Osteoblast (primary cell): ENCODE data around the gene TMEM272. TPM values are rescaled to one million over a fixed set of nuclear protein-coding genes. Genes with fewer than 3 reads are reported as not detected.

Experiments
- DNase-seq: peaks from one replicate; pipeline ENCODE4 v3.0.0; 2011; ENCODE audit warnings: low spot score, mixed read lengths; ENCODE audit not compliant: insufficient read length; ENCODE audit errors: missing footprints
- H2AFZ ChIP-seq: 2 replicates; pipeline ENCODE4 v1.6.0; 2011; ENCODE audit warnings: mild to moderate bottlenecking, low read length
- H3K27ac ChIP-seq: 2 replicates; pipeline ENCODE4 v1.5.1; 2011; ENCODE audit warnings: mild to moderate bottlenecking, low read depth, low read length, moderate library complexity
- H3K27me3 ChIP-seq: 2 replicates; pipeline ENCODE4 v1.6.0; 2012; ENCODE audit warnings: mild to moderate bottlenecking, control low read depth, inconsistent platforms, low read length, moderate library complexity; ENCODE audit not compliant: insufficient read depth
- H3K36me3 ChIP-seq: 2 replicates; pipeline ENCODE4 v1.5.1; 2011; ENCODE audit warnings: mild to moderate bottlenecking, low read length, control low read depth, moderate library complexity; ENCODE audit not compliant: insufficient read depth
- H3K4me1 ChIP-seq: 2 replicates; pipeline ENCODE4 v1.5.1; 2011; ENCODE audit warnings: mild to moderate bottlenecking, low read length, control low read depth, moderate library complexity; ENCODE audit not compliant: insufficient read depth
- H3K4me2 ChIP-seq: 2 replicates; pipeline ENCODE4 v1.6.0; 2011; ENCODE audit warnings: mild to moderate bottlenecking, low read length; ENCODE audit not compliant: insufficient read depth
- H3K4me3 ChIP-seq: fragments of 200-600 bp; sonication (generic); 3 replicates; pipeline ENCODE4 v1.5.1; 2012; ENCODE audit warnings: mild to moderate bottlenecking, low read length, inconsistent platforms; ENCODE audit not compliant: insufficient read depth
- H3K79me2 ChIP-seq: 2 replicates; pipeline ENCODE4 v1.6.0; 2012; ENCODE audit warnings: mild to moderate bottlenecking, low read length, control low read depth, inconsistent platforms; ENCODE audit not compliant: insufficient read depth
- H3K9me3 ChIP-seq: 2 replicates; pipeline ENCODE4 v1.5.1; 2011; ENCODE audit warnings: low read depth, low read length, control low read depth
- H4K20me1 ChIP-seq: 2 replicates; pipeline ENCODE4 v1.6.0; 2012; ENCODE audit warnings: mild to moderate bottlenecking, low read length, control low read depth; ENCODE audit not compliant: insufficient read depth
- CTCF ChIP-seq: IDR thresholded peaks from 2 replicates; pipeline ENCODE4 v1.5.1; 2011; ENCODE audit warnings: mild to moderate bottlenecking, low read depth, low read length, moderate library complexity; ENCODE audit errors: extremely low read depth
- total RNA-seq: library from RNA; depleted of rRNA; stranded (reverse); fragments of >200 nt; gene quantifications from 2 replicates; pipeline ENCODE4 v1.2.3, GENCODE V29; 2012

TMEM272 gene
- total RNA-seq, 1 donor, result not detected

DNA sequence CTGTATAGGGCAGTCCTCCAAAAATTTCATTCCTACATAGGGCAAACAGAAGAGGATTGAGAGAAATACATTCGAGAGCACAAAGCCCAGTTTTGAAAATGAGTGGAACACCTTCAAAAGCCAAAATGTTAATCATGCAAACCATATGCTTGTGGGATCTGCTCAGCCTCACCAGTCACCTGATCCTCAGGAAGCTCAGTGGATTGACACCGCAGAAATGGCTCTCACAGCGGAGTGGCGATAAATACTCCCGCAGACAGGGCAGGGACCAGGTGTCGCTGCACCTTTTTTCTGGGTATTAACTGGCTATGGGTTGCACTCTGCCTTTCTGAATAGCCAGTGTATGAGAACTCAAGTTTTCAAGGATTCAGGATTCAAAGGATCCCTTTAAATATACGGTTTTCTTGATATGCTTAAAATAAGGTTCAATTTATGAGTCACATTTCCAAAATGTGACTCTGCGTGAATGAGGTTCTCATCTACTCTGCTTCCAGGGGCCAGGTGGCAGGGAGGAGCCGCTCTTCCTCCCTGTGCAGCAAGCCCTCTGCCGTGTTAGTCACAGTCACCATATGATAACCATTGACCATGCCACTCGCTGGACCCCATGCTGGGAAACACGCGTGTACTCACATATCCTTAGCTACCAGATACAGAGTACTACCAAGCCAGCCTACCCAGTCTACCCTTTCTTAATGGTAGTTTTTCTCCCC, 22.7 kb downstream of the TMEM272 start:
- Histone ChIP-seq H3K4me3 (no peak overlapping the region), H3K4me1 (no peaks in the 10 kb centered on the region), H3K36me3 (no peaks in the 10 kb centered on the region), H3K27ac (no peak overlapping the region), H3K79me2 (no peaks in the 10 kb centered on the region), H4K20me1 (no peaks in the 10 kb centered on the region), H3K4me2 (no peak overlapping the region), H3K9me3 (no peaks in the 10 kb centered on the region), H2AFZ (no peak overlapping the region), H3K27me3 (peaks cover 46% of the 10 kb centered on the region)
- no peak for TF ChIP-seq CTCF
- no peak for DNase-seq

DNA sequence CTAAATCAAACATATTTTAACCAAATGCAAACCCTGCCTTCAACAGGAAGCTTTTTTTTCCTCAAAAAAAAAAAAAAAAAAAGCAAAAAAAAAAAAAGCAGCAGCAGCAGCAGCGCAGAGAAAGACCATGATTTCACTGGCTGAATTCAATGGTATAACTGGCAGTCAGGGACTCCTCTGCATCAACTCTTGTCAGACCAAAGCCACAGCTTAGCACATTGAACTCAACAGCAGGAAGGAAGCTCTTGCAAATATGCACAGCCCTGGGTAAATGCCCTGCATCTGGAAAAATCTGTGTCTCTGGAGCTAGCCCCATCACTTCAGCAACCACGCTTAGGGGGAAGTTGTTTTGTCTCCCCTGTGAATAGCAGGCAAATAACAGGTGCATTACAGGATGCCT, 23.4 kb downstream of the TMEM272 start:
- Histone ChIP-seq H3K4me3 (no peak overlapping the region), H3K27me3 (peaks cover 46% of the 10 kb centered on the region), H3K79me2 (no peaks in the 10 kb centered on the region), H3K4me2 (no peak overlapping the region), H3K4me1 (no peaks in the 10 kb centered on the region), H3K36me3 (no peaks in the 10 kb centered on the region), H3K9me3 (no peaks in the 10 kb centered on the region), H3K27ac (no peak overlapping the region), H4K20me1 (no peaks in the 10 kb centered on the region), H2AFZ (no peak overlapping the region)
- no peak for TF ChIP-seq CTCF
- no peak for DNase-seq

GRCh38 chr13:51820016-51820597, 24.9 kb downstream of the TMEM272 start:
- Histone ChIP-seq H3K4me3 (no peak overlapping the region), H4K20me1 (no peaks in the 10 kb centered on the region), H2AFZ (no peak overlapping the region), H3K36me3 (no peaks in the 10 kb centered on the region), H3K79me2 (no peaks in the 10 kb centered on the region), H3K27me3 (peaks cover 50% of the 10 kb centered on the region), H3K4me2 (no peak overlapping the region), H3K4me1 (no peaks in the 10 kb centered on the region), H3K27ac (no peak overlapping the region), H3K9me3 (no peaks in the 10 kb centered on the region)
- no peak for TF ChIP-seq CTCF
- DNase-seq, result no peak

- Histone ChIP-seq H3K79me2 (no peaks in the 10 kb centered on the region), H3K27me3 (peaks cover 50% of the 10 kb centered on the region), H3K36me3 (no peaks in the 10 kb centered on the region), H2AFZ (no peak overlapping the region), H3K4me1 (no peaks in the 10 kb centered on the region), H3K4me2 (no peak overlapping the region), H4K20me1 (no peaks in the 10 kb centered on the region), H3K9me3 (no peaks in the 10 kb centered on the region), H3K27ac (no peak overlapping the region), H3K4me3 (no peak overlapping the region)
- TF ChIP-seq CTCF, result no peak
- no peak for DNase-seq
These were observed 25.4 kb downstream of the TMEM272 start for GRCh38 chr13:51819544-51819943.
